ENCODE measurements around the gene SUN2. TPM values are rescaled to one million over a fixed set of nuclear protein-coding genes. Genes with fewer than 3 reads are reported as not detected.

SUN2 gene
- total RNA-seq, 1 donor from 2014 or later, result 51.6 TPM

GRCh38 chr22:38775656-38776055, 19.9 kb upstream of the SUN2 start:
- Histone ChIP-seq H3K27me3 (ENCODE audit: control insufficient read depth, insufficient read depth, low read length) (no peaks in the 10 kb centered on the region), H3K36me3 (ENCODE audit: control insufficient read depth, insufficient read depth, low read length) (peaks cover 2% of the 10 kb centered on the region), H3K4me3 (ENCODE audit: low read depth, low read length) (no peak overlapping the region)
- DNase-seq (ENCODE audit: low read depth) (no peak), FAIRE-seq (no peak)
- TF ChIP-seq CTCF (IDR thresholded peaks at IDR 0.05; ENCODE audit: insufficient read depth, low read length, severe bottlenecking), result no peak

GRCh38 chr22:38774496-38775166, 18.8 kb upstream of the SUN2 start:
- TF ChIP-seq CTCF (IDR thresholded peaks at IDR 0.05; ENCODE audit: insufficient read depth, low read length, severe bottlenecking), result no peak
- Histone ChIP-seq H3K27me3 (ENCODE audit: control insufficient read depth, insufficient read depth, low read length) (no peaks in the 10 kb centered on the region), H3K4me3 (ENCODE audit: low read depth, low read length) (no peak overlapping the region), H3K36me3 (ENCODE audit: control insufficient read depth, insufficient read depth, low read length) (no peaks in the 10 kb centered on the region)
- no peak for FAIRE-seq
- peak; percentile 47 for DNase-seq (ENCODE audit: low read depth)

GRCh38 chr22:38773363-38773946, 17.7 kb upstream of the SUN2 start:
- peak; percentile 7 for FAIRE-seq
- no peak for TF ChIP-seq CTCF (IDR thresholded peaks at IDR 0.05; ENCODE audit: insufficient read depth, low read length, severe bottlenecking)
- H3K27me3 ChIP-seq (ENCODE audit: control insufficient read depth, insufficient read depth, low read length), result no peaks in the 10 kb centered on the region
- no peak for DNase-seq (ENCODE audit: low read depth)
- no peak overlapping the region for H3K4me3 ChIP-seq (ENCODE audit: low read depth, low read length)
- no peaks in the 10 kb centered on the region for H3K36me3 ChIP-seq (ENCODE audit: control insufficient read depth, insufficient read depth, low read length)

GRCh38 chr22:38772623-38772873, 16.8 kb upstream of the SUN2 start:
- H3K36me3 ChIP-seq (ENCODE audit: control insufficient read depth, insufficient read depth, low read length), result no peaks in the 10 kb centered on the region

GRCh38 chr22:38770257-38770949, 14.6 kb upstream of the SUN2 start:
- TF ChIP-seq CTCF (IDR thresholded peaks at IDR 0.05; ENCODE audit: insufficient read depth, low read length, severe bottlenecking), result no peak
- H3K36me3 ChIP-seq (ENCODE audit: control insufficient read depth, insufficient read depth, low read length), result no peaks in the 10 kb centered on the region
- DNase-seq (ENCODE audit: low read depth), result no peak
- H3K27me3 ChIP-seq (ENCODE audit: control insufficient read depth, insufficient read depth, low read length), result no peaks in the 10 kb centered on the region
- no peak for FAIRE-seq
- H3K4me3 ChIP-seq (ENCODE audit: low read depth, low read length), result no peak overlapping the region

More at GRCh38 chr22:38772623-38772873, 16.8 kb upstream of the SUN2 start:
- H3K27me3 ChIP-seq (ENCODE audit: control insufficient read depth, insufficient read depth, low read length), result no peaks in the 10 kb centered on the region
- no peak overlapping the region for H3K4me3 ChIP-seq (ENCODE audit: low read depth, low read length)
- DNase-seq (ENCODE audit: low read depth), result no peak
- no peak for FAIRE-seq
- no peak for TF ChIP-seq CTCF (IDR thresholded peaks at IDR 0.05; ENCODE audit: insufficient read depth, low read length, severe bottlenecking)

Measured in bronchial epithelial cell (primary cell).